Mucosa of descending colon (tissue), 3 donors: ENCODE data around the gene MORN5. TPM values are rescaled to one million over a fixed set of nuclear protein-coding genes. Genes with fewer than 3 reads are reported as not detected.

Experiments
- ATAC-seq: fragments of 200-7000 bp; cut with Tn5 transposase; one replicate; pipeline ENCODE4 v1.9.1; 2020; ENCODE audit warnings: mild to moderate bottlenecking, moderate library complexity
- DNase-seq, 3 donors: peaks; one replicate each; pipeline ENCODE4 v3.0.0-alpha.2; 2020
- H3K36me3 ChIP-seq: fragments of 200-600 bp; one replicate; pipeline ENCODE4 v1.8.0; 2021; ENCODE audit warnings: low read depth, mild to moderate bottlenecking
- H3K4me1 ChIP-seq: fragments of 200-600 bp; one replicate; pipeline ENCODE4 v1.8.0; 2021; ENCODE audit warnings: low read depth, mild to moderate bottlenecking
- H3K4me3 ChIP-seq: fragments of 200-600 bp; one replicate; pipeline ENCODE4 v1.8.0; 2021; ENCODE audit warnings: mild to moderate bottlenecking
- H3K9me3 ChIP-seq: fragments of 200-600 bp; one replicate; pipeline ENCODE4 v1.8.0; 2021; ENCODE audit warnings: mild to moderate bottlenecking
- CTCF ChIP-seq: fragments of 200-600 bp; IDR thresholded peaks from one replicate; pipeline ENCODE4 v1.8.0; 2022; ENCODE audit warnings: antibody characterized with exemption, mild to moderate bottlenecking
- intact Hi-C, 2 donors: fragments of 100-400 bp; cut with DNase I in 1 of 2; cut with micrococcal nuclease in 1 of 2; formaldehyde crosslinking; loops; one replicate each; pipeline versions ENCODE4 v1.11.0 to v1.11.1; 2022; cut with DNase I, micrococcal nuclease
- total RNA-seq, 3 donors: library from RNA; stranded (reverse); fragmentation: NEBNext Ultra II Directional in 2 of 3; extraction: Animal tissue kit (Norgen Biotek cat#: 25700) in 2 of 3; gene quantifications; one replicate each; pipeline versions ENCODE4 v1.2.1 to v1.2.4, GENCODE V29; 2021 to 2023
- donor health status: DM: no; HTN: no; CAD: no; lungs with moderate emphysema.
- donor health status: DM: no; HTN: no; CAD: no.
- donor health status: DM: no; HTN: yes; CAD: no.

MORN5 gene
- total RNA-seq, 3 donors from 2014 or later = 1.6 to 21.2 TPM; not detected in 1

- intact Hi-C loops = no loop called here
- Histone ChIP-seq H3K36me3 (no peaks in the 10 kb centered on the region), H3K4me3 (no peak overlapping the region), H3K4me1 (no peaks in the 10 kb centered on the region), H3K9me3 (no peaks in the 10 kb centered on the region)
- DNase-seq = no peak
- no peak for ATAC-seq
- no peak for TF ChIP-seq CTCF
Measured at GRCh38 chr9:122119166-122119521, 40.6 kb upstream of the MORN5 start.

- intact Hi-C loops = loop anchor here in 1 of 2 donors (10.0 kb wide), 1 partner anchor 695 kb away; no protein-coding TSS in a partner anchor
Measured at GRCh38 chr9:122119721-122120120, 40.0 kb upstream of the MORN5 start.

GRCh38 chr9:122120316-122121071 lies 39.2 kb upstream of the MORN5 start:
- Histone ChIP-seq H3K4me1 (no peaks in the 10 kb centered on the region), H3K36me3 (no peaks in the 10 kb centered on the region), H3K9me3 (no peaks in the 10 kb centered on the region), H3K4me3 (no peak overlapping the region)
- no peak for DNase-seq
- no peak for ATAC-seq
- intact Hi-C loops = loop anchor here in 1 of 2 donors (10.0 kb wide), 1 partner anchor 694 kb away; no protein-coding TSS in a partner anchor
- no peak for TF ChIP-seq CTCF

More at GRCh38 chr9:122119721-122120120, 40.0 kb upstream of the MORN5 start:
- H3K4me1 ChIP-seq = no peaks in the 10 kb centered on the region
- no peak for TF ChIP-seq CTCF
- no peak overlapping the region for H3K4me3 ChIP-seq
- H3K36me3 ChIP-seq = no peaks in the 10 kb centered on the region
- ATAC-seq (no peak), DNase-seq (no peak)
- no peaks in the 10 kb centered on the region for H3K9me3 ChIP-seq

- Histone ChIP-seq H3K4me1 (no peaks in the 10 kb centered on the region), H3K36me3 (no peaks in the 10 kb centered on the region), H3K4me3 (no peak overlapping the region), H3K9me3 (no peaks in the 10 kb centered on the region)
- DNase-seq (no peak), ATAC-seq (no peak)
- no peak for TF ChIP-seq CTCF
- intact Hi-C loops = loop anchor here in 1 of 2 donors (10.0 kb wide), 1 partner anchor 693 kb away; no protein-coding TSS in a partner anchor
Measured at GRCh38 chr9:122121391-122121790, 38.3 kb upstream of the MORN5 start.

GRCh38 chr9:122121931-122122330 lies 37.8 kb upstream of the MORN5 start:
- ATAC-seq (no peak), DNase-seq (no peak)
- no peak overlapping the region for H3K4me3 ChIP-seq
- no peaks in the 10 kb centered on the region for H3K36me3 ChIP-seq
- intact Hi-C loops = loop anchor here (2.0 to 10.0 kb wide), 2 partner anchors 21 to 693 kb away; no protein-coding TSS in a partner anchor
- H3K4me1 ChIP-seq = no peaks in the 10 kb centered on the region
- no peak for TF ChIP-seq CTCF
- no peaks in the 10 kb centered on the region for H3K9me3 ChIP-seq
